Fibroblast of pulmonary artery (primary cell): ENCODE measurements around the gene SGO1.
"Not testable (repeated sequence)": the region's sequence is repeated elsewhere in the genome, so short reads cannot be mapped to it uniquely, and the experiment has no call there.

Source experiments
- DNase-seq: peaks from one replicate; pipeline ENCODE4 v3.0.0-alpha.2; 2010; ENCODE audit warnings: low read depth
- H3K4me3 ChIP-seq: replicated peaks from 2 replicates; pipeline ENCODE4 v1.5.1; 2011; ENCODE audit warnings: low read depth, mild to moderate bottlenecking, control low read depth, low read length, moderate library complexity
- CTCF ChIP-seq: IDR thresholded peaks from 2 replicates; pipeline ENCODE4 v1.5.1; 2011; ENCODE audit warnings: mild to moderate bottlenecking, control low read depth, low read length, inconsistent platforms; ENCODE audit errors: missing control alignments

The SGO1 gene

GRCh38 chr3:20218215-20218614, 32.2 kb upstream of the SGO1 start:
- TF ChIP-seq CTCF = no peak
- DNase-seq = no peak
- no peak overlapping the region for H3K4me3 ChIP-seq

- no peak for DNase-seq
- no peak overlapping the region for H3K4me3 ChIP-seq
- TF ChIP-seq CTCF = no peak
Observed at GRCh38 chr3:20215636-20216035, 29.6 kb upstream of the SGO1 start.

- not testable (repeated sequence) for H3K4me3 ChIP-seq, DNase-seq
Observed at GRCh38 chr3:20213491-20213890, 27.5 kb upstream of the SGO1 start.

GRCh38 chr3:20207945-20208344, 21.9 kb upstream of the SGO1 start:
- DNase-seq, H3K4me3 ChIP-seq: not testable (repeated sequence)

DNA sequence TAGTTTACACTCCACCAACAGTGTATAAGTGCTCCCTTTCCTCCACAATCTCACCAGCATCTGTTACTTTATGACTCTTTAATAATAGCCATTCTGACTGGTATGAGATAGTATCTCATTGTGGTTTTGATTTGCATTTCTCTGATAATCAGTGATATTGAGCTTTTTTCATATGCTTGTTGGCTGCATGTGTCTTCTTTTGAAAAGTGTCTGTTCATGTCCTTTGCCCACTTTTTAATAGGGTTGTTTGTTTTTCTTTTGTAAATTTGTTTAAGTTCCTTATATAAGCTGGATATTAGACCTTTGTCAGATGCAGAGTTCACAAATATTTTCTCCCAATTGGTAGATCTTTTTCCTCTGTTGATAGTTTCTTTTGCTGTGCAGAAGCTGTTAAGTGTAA, 19.9 kb upstream of the SGO1 start:
- H3K4me3 ChIP-seq, DNase-seq: not testable (repeated sequence)

DNA sequence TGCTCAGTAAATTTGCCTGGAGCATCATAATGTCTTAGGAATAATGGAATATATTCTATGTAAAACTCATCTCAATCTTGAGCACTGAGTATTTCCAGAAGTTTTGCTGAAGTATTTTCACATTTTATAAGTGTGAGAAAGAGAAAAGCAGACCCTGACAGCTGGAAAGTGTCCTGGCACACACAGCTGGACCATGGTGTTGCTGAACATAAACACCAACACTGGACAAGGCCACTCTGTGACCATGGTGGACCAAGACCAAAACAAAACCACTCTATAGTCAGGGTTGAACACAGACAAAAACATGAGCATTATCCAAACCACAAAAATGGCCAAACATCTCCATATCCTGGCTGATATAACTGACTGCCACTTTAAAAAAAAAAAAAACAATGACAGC, 15.1 kb upstream of the SGO1 start:
- TF ChIP-seq CTCF = no peak
- H3K4me3 ChIP-seq = no peak overlapping the region
- no peak for DNase-seq

- DNase-seq = no peak
- no peak for TF ChIP-seq CTCF
Observed at GRCh38 chr3:20197775-20198174, 11.8 kb upstream of the SGO1 start.

GRCh38 chr3:20194793-20195460, 8.9 kb upstream of the SGO1 start:
- no peak overlapping the region for H3K4me3 ChIP-seq
- peak; percentile 8 for DNase-seq
- TF ChIP-seq CTCF = no peak

More at GRCh38 chr3:20197775-20198174, 11.8 kb upstream of the SGO1 start:
- no peak overlapping the region for H3K4me3 ChIP-seq

DNA sequence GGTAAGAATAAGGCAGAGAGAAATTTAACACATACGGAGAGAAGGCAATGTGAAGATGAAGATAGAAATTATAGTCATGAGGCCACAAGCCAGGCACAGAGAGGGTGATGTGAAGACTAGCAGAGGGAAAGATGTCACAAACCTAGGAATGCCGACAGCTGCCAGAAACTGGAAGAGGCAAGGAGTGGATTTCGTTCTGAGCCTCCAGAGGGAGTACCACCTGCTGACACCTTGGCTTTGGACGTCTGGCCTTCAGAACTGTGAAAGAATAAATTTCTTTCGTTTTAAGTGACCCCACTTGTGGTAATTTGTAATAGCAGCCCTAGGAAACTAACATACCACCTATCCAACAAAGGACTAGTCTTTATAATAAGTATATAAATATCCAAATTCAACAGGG, 5.0 kb upstream of the SGO1 start:
- H3K4me3 ChIP-seq = no peak overlapping the region
- TF ChIP-seq CTCF = no peak
- DNase-seq = no peak
